Loucy (cell line): Measurements from ENCODE around the gene PCDHGA3.

Experiments
- EZH2phosphoT487 ChIP-seq: fragments of 200-600 bp; IDR thresholded peaks from 2 replicates; pipeline ENCODE4 v1.6.1; 2018; ENCODE audit warnings: antibody characterized with exemption, mild to moderate bottlenecking, moderate library complexity, borderline replicate concordance
- TF ChIP-seq, protein P1 (sequence below): fragments of 200-600 bp; sonication (generic); conservative IDR thresholded peaks from 2 replicates; pipeline ENCODE4 v1.5.1; 2014; ENCODE audit warnings: mild to moderate bottlenecking, antibody characterized with exemption, low read length

- TF ChIP-seq, protein P1, sequence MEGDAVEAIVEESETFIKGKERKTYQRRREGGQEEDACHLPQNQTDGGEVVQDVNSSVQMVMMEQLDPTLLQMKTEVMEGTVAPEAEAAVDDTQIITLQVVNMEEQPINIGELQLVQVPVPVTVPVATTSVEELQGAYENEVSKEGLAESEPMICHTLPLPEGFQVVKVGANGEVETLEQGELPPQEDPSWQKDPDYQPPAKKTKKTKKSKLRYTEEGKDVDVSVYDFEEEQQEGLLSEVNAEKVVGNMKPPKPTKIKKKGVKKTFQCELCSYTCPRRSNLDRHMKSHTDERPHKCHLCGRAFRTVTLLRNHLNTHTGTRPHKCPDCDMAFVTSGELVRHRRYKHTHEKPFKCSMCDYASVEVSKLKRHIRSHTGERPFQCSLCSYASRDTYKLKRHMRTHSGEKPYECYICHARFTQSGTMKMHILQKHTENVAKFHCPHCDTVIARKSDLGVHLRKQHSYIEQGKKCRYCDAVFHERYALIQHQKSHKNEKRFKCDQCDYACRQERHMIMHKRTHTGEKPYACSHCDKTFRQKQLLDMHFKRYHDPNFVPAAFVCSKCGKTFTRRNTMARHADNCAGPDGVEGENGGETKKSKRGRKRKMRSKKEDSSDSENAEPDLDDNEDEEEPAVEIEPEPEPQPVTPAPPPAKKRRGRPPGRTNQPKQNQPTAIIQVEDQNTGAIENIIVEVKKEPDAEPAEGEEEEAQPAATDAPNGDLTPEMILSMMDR = no peak
- TF ChIP-seq EZH2phosphoT487 = no peak
Measured at GRCh38 chr5:141343953-141344463, 379 bp downstream of the PCDHGA3 start.
